EH (cell line): Measurements from ENCODE around the gene IMPDH1.
A peak's percentile ranks its signal among the peaks of the same experiment; 100 is the strongest.

Source experiments
- DNase-seq: peaks from one replicate; pipeline ENCODE4 v3.0.0-alpha.2; 2015; ENCODE audit warnings: low read depth

IMPDH1 gene

DNA sequence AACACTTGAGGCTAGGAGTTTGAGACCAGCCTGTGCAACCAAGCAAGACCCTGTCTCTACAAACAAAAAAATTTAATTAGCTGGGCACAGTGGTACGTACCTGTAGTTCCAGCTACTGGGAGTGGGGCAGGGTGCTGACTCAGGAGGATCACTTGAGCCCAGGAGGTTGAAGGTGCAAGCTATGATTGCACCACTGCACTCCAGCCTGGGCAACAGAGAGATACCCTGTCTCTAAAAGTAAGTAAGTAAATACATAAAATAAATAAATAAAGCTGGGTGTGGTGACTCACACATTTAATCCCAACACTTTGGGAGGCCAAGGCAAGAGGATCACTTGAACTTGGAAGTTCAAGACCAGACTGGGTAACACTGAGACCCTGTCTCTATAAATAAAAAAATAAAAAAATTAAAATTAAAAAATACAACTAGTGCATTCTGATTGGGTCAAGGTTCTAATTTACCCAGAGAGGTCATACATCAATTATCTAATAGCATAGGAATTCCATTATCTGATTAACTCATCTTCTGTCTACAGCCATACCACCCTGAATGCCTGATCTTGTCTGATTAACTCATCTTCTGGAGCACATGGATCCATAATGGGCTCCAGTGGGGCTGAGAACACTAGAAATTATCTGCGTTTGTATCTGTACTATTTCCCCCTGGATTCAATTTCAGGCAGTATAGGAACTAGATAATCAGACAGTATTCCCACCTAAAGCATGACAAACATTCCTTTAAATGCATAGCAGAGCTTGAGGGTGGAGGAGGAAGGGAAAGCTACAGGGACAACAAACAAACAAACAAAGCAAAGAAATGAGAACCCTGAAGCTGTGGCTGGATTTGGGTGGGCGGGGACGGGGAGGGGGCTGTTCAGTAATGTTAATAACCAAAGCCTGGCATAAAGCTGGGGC is 24.9 kb upstream of the IMPDH1 start:
- DNase-seq: no peak

- no peak for DNase-seq
Measured at GRCh38 chr7:128431754-128432153, 22.0 kb upstream of the IMPDH1 start.

- peak; percentile 39 for DNase-seq
Measured at GRCh38 chr7:128431221-128431620, 21.4 kb upstream of the IMPDH1 start.

DNA sequence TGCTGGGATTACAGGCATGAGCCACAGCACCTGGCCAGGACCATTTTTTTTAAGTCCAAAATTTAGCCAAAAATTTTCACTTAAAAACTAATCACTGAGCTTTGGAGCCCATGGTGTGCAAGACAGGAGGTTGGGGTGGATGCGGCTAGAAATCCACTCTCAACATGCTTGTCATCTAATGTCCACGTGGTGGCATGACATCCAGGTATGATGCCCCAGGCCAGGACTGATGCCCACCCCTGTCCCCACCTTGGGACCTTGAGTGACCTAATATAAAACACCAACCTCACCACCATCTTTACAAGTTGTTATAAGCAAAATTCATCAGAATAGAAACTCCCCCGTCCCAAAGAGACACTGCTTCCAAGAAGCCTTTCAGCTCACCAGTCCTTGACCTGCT is 20.4 kb upstream of the IMPDH1 start:
- no peak for DNase-seq

DNA sequence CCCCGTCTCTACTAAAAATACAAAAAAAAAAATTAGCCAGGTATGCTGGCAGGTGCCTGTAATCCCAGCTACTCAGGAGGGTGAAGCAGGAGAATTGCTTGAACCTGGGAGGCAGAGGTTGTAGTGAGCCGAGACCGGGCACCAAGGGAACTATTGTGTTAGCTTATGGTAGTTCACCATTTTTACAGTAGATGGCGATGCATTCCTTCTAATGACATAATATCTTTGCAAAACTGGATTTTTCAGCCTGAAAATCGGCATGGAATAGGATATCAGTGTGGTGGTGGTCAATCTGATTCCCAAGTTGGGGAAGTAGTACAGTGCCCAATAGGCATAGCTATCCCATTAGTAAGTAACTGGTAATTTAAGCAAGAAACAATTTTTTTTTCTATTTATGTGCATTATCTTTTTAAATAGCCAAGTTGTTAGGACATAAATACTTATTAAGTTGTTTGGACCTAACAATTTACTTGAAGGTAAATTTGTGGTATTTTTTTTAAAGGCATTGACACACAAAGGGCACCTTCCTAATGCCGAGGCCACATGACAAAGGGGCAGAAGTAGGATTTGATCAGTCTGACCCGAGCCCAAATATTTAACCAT is 17.6 kb upstream of the IMPDH1 start:
- DNase-seq: peak; percentile 68

- DNase-seq: peak; percentile 67
Measured at GRCh38 chr7:128425850-128426249, 16.1 kb upstream of the IMPDH1 start.

DNA sequence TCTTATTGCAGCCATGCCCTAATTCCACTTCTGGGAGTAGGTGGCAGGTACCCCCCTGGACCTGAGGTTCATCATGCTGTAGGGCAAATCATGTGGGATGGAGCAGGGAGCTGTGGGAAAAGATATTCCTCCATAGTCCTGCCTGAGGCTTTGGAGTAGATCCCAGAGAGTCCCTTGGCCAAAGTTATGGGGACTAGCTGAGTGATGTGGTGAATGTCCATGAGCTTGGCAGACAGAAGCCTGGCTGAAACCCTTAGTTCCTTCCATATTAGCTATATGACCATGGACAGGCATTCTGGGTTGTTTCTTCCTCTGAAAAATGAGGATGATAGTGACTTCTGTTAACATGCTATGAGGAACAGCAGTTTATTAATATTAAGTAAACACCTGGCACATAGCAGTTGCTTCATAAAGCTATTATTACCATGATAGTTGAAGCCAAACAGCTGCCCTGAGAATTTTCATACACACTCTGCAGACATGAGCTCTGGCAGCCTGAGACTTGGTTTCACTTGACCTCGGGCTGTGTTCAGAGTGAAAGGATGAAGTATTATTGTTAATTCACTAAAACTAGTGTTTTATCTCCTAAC is 15.0 kb upstream of the IMPDH1 start:
- DNase-seq: no peak

DNA sequence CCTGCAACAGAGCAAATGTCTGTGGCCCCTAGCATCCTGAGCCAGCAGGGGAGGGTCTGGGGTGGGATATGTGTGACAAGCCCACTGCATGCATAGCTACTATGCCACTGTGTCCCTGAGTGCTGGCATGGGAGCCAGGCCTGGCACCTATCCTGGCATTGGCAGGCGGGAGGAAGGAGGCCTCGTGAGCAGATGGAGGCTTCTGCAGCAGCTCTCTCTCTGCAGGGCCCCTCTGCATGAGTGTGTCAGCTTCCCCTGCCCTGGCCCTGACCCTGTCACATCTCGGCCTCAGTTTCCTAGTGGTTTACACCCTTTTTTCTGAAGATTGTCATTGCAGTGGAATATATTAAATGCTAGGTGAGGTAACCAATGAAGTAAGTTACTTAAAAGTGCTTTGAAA is 13.1 kb upstream of the IMPDH1 start:
- no peak for DNase-seq

DNA sequence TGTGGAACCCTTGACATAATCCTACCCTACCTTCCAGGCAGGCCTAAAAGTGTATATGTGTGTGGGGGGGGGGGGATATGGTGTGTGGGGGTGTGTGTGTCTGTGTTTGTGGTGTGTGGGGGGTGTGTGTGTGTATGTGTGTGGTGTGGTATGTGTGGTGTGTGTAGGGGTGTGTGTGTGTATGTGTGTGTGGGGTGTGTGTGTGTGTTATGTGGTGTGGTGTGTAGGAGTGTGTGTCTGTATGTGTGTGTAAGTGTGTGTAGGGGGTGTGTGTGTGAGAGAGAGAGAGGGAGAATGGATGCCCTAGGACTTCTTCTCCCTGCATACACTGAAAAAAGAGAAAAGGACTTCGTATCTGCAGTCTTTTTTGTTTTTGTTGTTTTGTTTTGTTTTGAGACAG is 12.3 kb upstream of the IMPDH1 start:
- no peak for DNase-seq

DNA sequence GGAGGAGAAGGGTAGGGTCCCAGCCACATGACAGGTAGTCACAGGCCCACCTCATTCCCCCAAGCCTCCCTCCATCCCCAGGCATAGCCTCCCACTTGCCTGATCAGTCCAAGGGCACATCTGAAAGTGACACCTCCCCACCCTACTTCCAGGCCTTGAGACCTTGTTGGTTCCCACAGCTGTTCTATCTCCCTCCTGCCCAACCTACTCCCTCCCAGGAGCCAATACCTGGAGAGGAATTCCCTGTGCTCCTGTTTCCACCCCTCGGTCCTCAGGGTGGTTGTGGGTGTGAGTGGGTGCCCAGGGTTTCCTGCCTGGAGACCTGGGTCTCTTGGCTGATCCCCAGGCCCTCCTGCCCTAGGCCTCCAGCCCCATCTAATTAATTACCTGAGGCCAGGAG is 11.6 kb upstream of the IMPDH1 start:
- no peak for DNase-seq

DNA sequence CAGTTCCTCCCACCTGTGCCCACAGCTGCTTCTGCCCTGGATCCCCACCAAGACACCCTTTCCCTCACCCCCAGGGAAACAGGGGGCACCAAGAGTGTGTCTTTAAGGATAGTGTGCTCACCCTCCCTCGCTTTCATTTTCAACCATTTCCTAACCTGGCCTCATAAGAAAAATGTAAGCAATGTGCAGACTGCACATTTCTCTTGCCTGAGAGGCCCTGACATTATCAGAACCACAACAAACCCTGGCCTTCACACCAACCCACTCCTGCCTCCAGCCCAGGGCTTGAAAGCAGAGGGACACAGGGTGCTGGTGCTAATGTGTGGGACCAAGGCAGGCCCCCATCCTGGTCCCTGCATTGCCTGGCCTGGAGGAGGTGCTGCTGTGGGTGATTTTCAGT is 11.0 kb upstream of the IMPDH1 start:
- DNase-seq: no peak

- no peak for DNase-seq
Measured at GRCh38 chr7:128419257-128419656, 9.5 kb upstream of the IMPDH1 start.

GRCh38 chr7:128417071-128417470 is 7.3 kb upstream of the IMPDH1 start:
- no peak for DNase-seq

GRCh38 chr7:128415217-128415785 is 5.5 kb upstream of the IMPDH1 start:
- no peak for DNase-seq

- DNase-seq: no peak
Measured at GRCh38 chr7:128410451-128410753, 620 bp upstream of the IMPDH1 start.

DNA sequence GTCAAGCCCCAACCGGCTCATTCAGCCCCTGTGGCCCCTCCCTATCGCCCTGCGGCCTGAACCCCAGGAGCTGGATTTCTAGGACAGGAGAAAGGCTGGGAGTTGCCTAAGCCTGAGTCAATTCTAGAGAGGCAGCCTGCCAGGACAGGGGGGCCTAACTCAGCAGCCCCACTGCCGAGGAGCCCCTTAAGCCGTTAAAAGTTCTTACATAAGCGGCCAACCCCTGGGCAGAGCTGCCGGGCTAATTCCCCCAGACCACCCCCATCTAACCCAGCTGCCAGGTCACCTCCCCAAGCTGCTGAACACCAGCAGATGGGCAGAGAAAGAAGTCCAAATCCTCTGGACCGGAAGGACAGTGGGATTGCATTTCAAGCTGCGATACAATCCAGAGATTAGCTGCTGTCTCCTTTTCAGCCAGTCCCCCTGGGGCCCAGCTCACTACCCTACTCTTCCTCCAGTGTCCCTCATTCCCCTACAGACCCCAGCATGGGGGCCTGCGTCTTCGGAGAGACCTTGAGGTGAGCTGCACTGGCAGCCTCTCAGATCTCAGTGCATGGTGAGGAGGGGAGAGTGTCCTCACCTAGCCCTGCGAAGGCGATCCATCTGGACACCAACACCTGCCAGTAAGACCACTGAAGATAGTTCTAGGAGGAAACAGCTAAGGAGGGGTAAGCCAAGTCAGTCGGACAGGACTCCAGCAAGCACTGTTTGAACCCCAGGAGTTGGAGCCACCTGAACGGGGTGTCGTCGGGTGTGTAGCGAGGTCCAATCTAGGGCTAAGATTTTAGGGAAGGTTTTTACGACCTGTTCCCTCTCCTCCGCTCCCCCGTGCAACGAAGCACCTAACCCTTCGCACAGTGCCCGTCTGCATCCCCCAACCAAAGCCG is 830 bp downstream of the IMPDH1 start:
- no peak for DNase-seq

DNA sequence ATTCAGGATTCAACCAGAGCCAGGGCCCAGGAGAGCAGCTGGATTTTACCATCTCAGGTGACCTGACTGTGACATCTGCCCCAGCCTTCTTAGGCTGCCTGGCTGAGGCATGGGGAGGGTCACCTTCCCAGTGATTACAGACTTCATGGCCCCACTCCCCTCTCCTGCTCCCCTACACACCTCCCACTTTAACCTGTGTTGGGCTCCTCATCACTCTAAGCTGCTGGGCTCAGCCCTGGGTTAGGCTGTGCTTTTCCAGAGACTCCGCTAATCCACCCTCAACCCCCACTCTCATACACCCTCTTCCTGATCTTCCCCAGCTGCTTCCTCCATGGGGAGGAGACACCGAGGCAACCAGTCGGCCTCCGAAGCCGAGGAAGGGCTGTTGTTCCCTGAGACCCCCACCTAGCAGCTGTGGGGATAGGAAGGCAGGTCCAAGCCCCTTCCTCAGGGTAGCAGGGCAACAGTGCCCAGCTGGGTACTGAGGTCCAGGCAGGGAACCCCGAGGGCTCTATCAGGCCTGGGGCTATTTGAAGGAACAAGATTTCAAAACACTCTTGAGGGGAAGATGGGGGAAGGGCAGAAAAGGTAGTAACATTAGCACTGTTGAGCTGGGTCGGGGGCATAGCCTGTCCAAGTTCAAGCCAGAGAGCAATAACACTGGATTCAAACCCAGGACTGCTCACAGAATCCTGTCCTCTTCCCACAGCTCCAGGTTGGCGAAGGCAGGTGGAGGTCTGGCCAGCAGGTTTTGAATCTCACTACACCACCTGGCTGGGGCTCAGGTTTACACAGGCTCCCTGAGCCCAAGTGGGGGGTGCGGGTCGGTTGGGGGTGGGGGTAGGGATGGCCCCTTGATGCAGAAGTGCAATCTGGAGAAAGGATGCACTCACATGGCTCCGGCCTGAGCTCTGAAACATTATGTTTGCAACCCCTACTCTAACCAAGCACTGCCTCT is 1.8 kb downstream of the IMPDH1 start:
- DNase-seq: no peak

GRCh38 chr7:128407233-128407589 is 2.6 kb downstream of the IMPDH1 start:
- no peak for DNase-seq

DNA sequence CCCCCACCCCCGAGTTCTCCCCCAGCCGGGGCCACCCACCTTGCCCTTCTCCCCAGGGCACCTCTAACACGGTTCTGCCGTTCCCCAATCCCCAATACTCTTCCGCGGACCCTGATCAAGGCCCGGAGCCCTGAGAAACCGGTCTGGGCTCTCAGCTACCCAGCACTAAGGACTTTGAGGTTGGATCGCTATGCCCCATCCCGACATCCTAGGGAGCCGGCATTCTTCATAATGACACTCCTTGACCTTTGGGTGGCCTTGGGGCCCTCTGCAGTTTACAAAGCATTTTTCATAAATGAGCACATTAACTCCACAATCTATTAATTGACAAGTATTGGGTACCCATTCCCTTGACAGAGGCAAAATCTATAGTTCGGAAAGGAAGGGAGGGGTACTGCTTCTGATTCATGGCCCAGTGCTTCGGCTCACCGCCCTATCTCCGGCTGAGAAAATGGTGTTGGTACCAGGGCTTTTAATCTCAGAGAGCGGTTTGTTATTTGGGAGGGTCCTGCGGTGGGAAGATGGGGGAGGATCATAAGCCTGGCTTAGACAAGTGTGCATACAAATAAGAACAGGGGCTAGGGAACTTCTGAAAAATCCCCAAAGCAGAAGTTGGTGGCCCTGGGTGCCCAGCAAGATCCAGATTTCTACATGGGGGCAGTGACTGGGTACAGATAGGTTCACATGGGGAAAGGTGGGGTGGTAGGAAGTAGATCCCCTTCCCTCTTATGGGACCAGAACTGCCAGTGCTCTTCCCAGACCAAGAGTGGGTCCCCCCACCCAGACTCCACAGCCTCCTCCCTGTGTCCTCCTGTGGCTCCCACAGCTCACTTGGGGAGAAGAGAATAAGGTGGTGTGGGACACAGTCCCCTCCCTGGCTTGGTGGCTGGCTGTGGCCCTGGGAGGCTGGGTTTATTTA is 3.2 kb downstream of the IMPDH1 start:
- no peak for DNase-seq
